Heart left ventricle (tissue), 13 donors: Measurements from ENCODE around the gene UTY.

Source experiments
- CTCF ChIP-seq, 12 donors: fragments of 200-600 bp; sonication (generic) in 4 of 12; IDR thresholded peaks; one replicate each; pipeline versions ENCODE4 v1.5.0 to v1.8.0; 2018 to 2022; ENCODE audit warnings: antibody characterized with exemption in 12 of 12, mild to moderate bottlenecking in 5 of 12
- POLR2A ChIP-seq, 2 donors: fragments of 450-650 bp; IDR thresholded peaks; one replicate each; pipeline ENCODE4 v1.6.1; 2017; ENCODE audit warnings: antibody characterized with exemption in 2 of 2, mild to moderate bottlenecking in 2 of 2, moderate library complexity in 2 of 2
- donor health status: ischemic (EF 13 %, LVEDD 7.1; RV severe dilation, severe dysfunction).
- donor health status: DM: no; HTN: yes; CAD: no.
- donor health status: DM: no; HTN: no; CAD: no.
- donor health status: ischemic (EF 25% LVEDD 6.9; RV normal size, moderate dysfunction).
- donor health status: ischemic (EF 25% LVEDD 5.7; RV mildly dilated, moderate dysfunction).
- donor health status: ischemic (EF 35%, LVEDD 5.7; RV mildly dilated, moderate dysfunction).
- donor health status: nonischemic (EF 11% LVEDD 7.7; RV severe dilation, severe dysfunction).
- donor health status: DM: yes; HTN: yes; CAD: no.
- donor health status: PGD.
- donor health status: ischemic (EF 29% LVEDD 5.4; RV normal size, mild dysfunction).
- donor health status: nonischemic (EF 23%, LVEDD 6.1; RV moderate dilation, normal function).

- TF ChIP-seq CTCF (IDR thresholded peaks at IDR 0.05) (no peak), POLR2A (IDR thresholded peaks at IDR 0.05) (no peak)
Measured at GRCh38 chrY:13271706-13272105, 208.1 kb downstream of the UTY start.
